Fibroblast of villous mesenchyme (primary cell): Measurements from ENCODE around the gene LDB3. TPM values are rescaled to one million over a fixed set of nuclear protein-coding genes. Genes with fewer than 3 reads are reported as not detected.

Experiments
- DNase-seq: peaks from one replicate; pipeline ENCODE4 v3.0.0-alpha.2; 2010; ENCODE audit warnings: low read depth
- H3K4me3 ChIP-seq: 2 replicates; pipeline ENCODE4 v1.5.1; 2011; ENCODE audit warnings: low read depth, mild to moderate bottlenecking, low read length
- CTCF ChIP-seq: IDR thresholded peaks from 2 replicates; pipeline ENCODE4 v1.5.1; 2012; ENCODE audit warnings: low read depth, mild to moderate bottlenecking, low read length; ENCODE audit not compliant: insufficient read depth
- total RNA-seq: library from RNA; depleted of rRNA; stranded (reverse); fragments of >200 nt; gene quantifications from 2 replicates; pipeline ENCODE4 v1.2.3, GENCODE V29; 2012

The LDB3 gene
- total RNA-seq, 1 donor, result under 0.01 TPM

GRCh38 chr10:86678999-86679792, 10.9 kb downstream of the LDB3 start:
- no peak overlapping the region for H3K4me3 ChIP-seq
- DNase-seq, result no peak
- no peak for TF ChIP-seq CTCF

- H3K4me3 ChIP-seq, result no peak overlapping the region
- no peak for TF ChIP-seq CTCF
- no peak for DNase-seq
Observed at GRCh38 chr10:86681047-86681446, 12.7 kb downstream of the LDB3 start.

GRCh38 chr10:86681722-86682386, 13.5 kb downstream of the LDB3 start:
- no peak overlapping the region for H3K4me3 ChIP-seq
- DNase-seq, result no peak
- TF ChIP-seq CTCF, result no peak

GRCh38 chr10:86682675-86683074, 14.4 kb downstream of the LDB3 start:
- no peak for DNase-seq
- no peak for TF ChIP-seq CTCF
- no peak overlapping the region for H3K4me3 ChIP-seq

- peak; percentile 44 for TF ChIP-seq CTCF
- peak; percentile 7 for DNase-seq
- no peak overlapping the region for H3K4me3 ChIP-seq
Observed at GRCh38 chr10:86684331-86685097, 16.2 kb downstream of the LDB3 start.

- DNase-seq, result no peak
- no peak for TF ChIP-seq CTCF
- H3K4me3 ChIP-seq, result no peak overlapping the region
Observed at GRCh38 chr10:86685416-86685815, 17.1 kb downstream of the LDB3 start.
